Pons (tissue), 1 donor: Measurements from ENCODE around the gene TMEM129.

Source experiments
- DNase-seq: peaks from one replicate; pipeline ENCODE4 v3.0.0-alpha.2; 2016; ENCODE audit warnings: low spot score

The TMEM129 gene

GRCh38 chr4:1721003-1721665 lies at the start of gene TMEM129, which contains the start of gene TACC3:
Gene TMEM129 (minus strand): TSS chr4:1721323. CDS start chr4:1720837, 486 bp downstream.
Gene TACC3 (plus strand): TSS chr4:1721521. CDS start chr4:1723422, 1,901 bp downstream.
- peak; percentile 94 for DNase-seq

- no peak for DNase-seq
These were observed 49.7 kb upstream of the TMEM129 start for GRCh38 chr4:1770791-1771231.

- no peak for DNase-seq
These were observed 49.1 kb upstream of the TMEM129 start for GRCh38 chr4:1770245-1770644.

GRCh38 chr4:1769692-1770091 lies 48.6 kb upstream of the TMEM129 start:
- DNase-seq = no peak

- DNase-seq = no peak
These were observed 47.4 kb upstream of the TMEM129 start for GRCh38 chr4:1768367-1769034.

GRCh38 chr4:1767770-1768366 lies 46.7 kb upstream of the TMEM129 start:
- no peak for DNase-seq

GRCh38 chr4:1767061-1767769 lies 46.1 kb upstream of the TMEM129 start:
- DNase-seq = no peak

GRCh38 chr4:1766106-1767060 lies 45.3 kb upstream of the TMEM129 start:
- DNase-seq = no peak

- no peak for DNase-seq
These were observed 44.4 kb upstream of the TMEM129 start for GRCh38 chr4:1765409-1766072.

- DNase-seq = no peak
These were observed 43.5 kb upstream of the TMEM129 start for GRCh38 chr4:1764670-1765069.

GRCh38 chr4:1763550-1764080 lies 42.5 kb upstream of the TMEM129 start:
- peak; percentile 47 for DNase-seq

GRCh38 chr4:1763070-1763549 lies 42.0 kb upstream of the TMEM129 start:
- DNase-seq = no peak

- DNase-seq = no peak
These were observed 41.3 kb upstream of the TMEM129 start for GRCh38 chr4:1762264-1763010.

- DNase-seq = no peak
These were observed 40.1 kb upstream of the TMEM129 start for GRCh38 chr4:1761130-1761689.

- DNase-seq = no peak
These were observed 39.5 kb upstream of the TMEM129 start for GRCh38 chr4:1760521-1761071.

- no peak for DNase-seq
These were observed 38.7 kb upstream of the TMEM129 start for GRCh38 chr4:1759818-1760223.

GRCh38 chr4:1759170-1759817 lies 38.2 kb upstream of the TMEM129 start:
- DNase-seq = no peak
